NCI-H128 (cell line): ENCODE results near the gene CEP85.

Source experiments
- DNase-seq: peaks from one replicate; lab custom pipeline; 2025; ENCODE audit not compliant: unreplicated experiment; lab: John Stamatoyannopoulos, UW

The CEP85 gene

GRCh38 chr1:26276432-26276838 lies 42.4 kb downstream of the CEP85 start:
- no peak for DNase-seq

- DNase-seq: no peak
Measured at GRCh38 chr1:26277261-26277661, 43.3 kb downstream of the CEP85 start.

GRCh38 chr1:26277719-26278118 lies 43.7 kb downstream of the CEP85 start:
- no peak for DNase-seq

GRCh38 chr1:26278303-26278702 lies 44.3 kb downstream of the CEP85 start:
- no peak for DNase-seq

- DNase-seq: no peak
Measured at GRCh38 chr1:26278724-26279455, 44.9 kb downstream of the CEP85 start.

GRCh38 chr1:26279456-26280332 lies 45.7 kb downstream of the CEP85 start, which contains the start of gene SH3BGRL3:
Gene SH3BGRL3, plus strand, starts transcription at chr1:26280086. Its CDS starts 70 bp downstream, at chr1:26280156.
- peak; percentile 65 for DNase-seq

- no peak for DNase-seq
Measured at GRCh38 chr1:26280333-26281042, 46.5 kb downstream of the CEP85 start.

- DNase-seq: no peak
Measured at GRCh38 chr1:26281091-26281958, 47.3 kb downstream of the CEP85 start.

- no peak for DNase-seq
Measured at GRCh38 chr1:26281971-26282370, 48.0 kb downstream of the CEP85 start.

- DNase-seq: no peak
Measured at GRCh38 chr1:26282401-26282918, 48.5 kb downstream of the CEP85 start.

- DNase-seq: no peak
Measured at GRCh38 chr1:26283279-26283853, 49.4 kb downstream of the CEP85 start.

- no peak for DNase-seq
Measured at GRCh38 chr1:26283871-26284596, 50.0 kb downstream of the CEP85 start.

- no peak for DNase-seq
Measured at GRCh38 chr1:26284597-26285347, 50.8 kb downstream of the CEP85 start.

GRCh38 chr1:26285366-26286063 lies 51.5 kb downstream of the CEP85 start:
- DNase-seq: no peak

- DNase-seq: no peak
Measured at GRCh38 chr1:26286064-26286416, 52.0 kb downstream of the CEP85 start.

GRCh38 chr1:26287033-26287711 lies 53.2 kb downstream of the CEP85 start:
- no peak for DNase-seq

- DNase-seq: no peak
Measured at GRCh38 chr1:26287811-26288210, 53.8 kb downstream of the CEP85 start.
